HuH-7 (cell line): ENCODE data around the gene SMIM28.

Experiments
- DNase-seq: peaks from one replicate; pipeline ENCODE4 v3.0.0; 2011; ENCODE audit warnings: low spot score

Gene SMIM28

DNA sequence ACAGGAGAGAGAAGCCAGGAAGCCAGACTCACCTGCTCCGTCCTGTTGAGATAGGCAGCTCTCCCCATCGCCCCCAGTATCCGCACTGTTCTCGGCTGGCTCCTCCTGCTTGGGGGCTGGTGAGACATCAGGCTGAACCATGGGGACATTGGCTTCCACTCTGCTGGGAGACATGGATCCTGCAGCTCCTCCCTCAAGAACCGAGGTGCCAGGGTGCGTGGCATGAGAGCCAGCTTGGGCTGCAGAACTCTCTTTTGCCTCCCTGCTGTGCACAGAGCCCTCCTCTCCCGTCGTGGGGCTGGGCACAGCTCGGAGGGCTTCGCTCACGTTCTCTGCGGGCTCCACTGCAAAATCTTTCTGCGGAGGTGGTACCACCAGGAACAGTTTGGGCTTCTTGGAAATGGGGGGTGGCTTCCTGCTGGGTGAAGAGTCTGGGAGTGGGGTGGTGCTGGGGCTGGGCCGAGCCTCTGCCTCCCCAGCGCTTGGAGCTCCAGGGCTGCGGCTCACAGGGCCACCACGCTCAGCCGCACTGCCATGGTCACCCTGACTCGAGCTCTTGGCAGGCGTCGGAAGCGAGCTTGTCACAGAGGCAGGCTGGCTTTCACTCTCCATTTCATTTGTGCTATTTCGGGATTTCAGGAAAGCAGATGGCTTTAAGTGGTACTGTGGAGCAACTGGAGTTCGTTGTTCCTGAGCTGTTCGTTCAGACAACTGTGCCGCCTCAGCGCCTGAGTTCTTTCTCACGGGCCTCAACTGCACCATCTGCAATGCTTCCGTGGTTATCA is 52.8 kb downstream of the SMIM28 start:
- no peak for DNase-seq

DNA sequence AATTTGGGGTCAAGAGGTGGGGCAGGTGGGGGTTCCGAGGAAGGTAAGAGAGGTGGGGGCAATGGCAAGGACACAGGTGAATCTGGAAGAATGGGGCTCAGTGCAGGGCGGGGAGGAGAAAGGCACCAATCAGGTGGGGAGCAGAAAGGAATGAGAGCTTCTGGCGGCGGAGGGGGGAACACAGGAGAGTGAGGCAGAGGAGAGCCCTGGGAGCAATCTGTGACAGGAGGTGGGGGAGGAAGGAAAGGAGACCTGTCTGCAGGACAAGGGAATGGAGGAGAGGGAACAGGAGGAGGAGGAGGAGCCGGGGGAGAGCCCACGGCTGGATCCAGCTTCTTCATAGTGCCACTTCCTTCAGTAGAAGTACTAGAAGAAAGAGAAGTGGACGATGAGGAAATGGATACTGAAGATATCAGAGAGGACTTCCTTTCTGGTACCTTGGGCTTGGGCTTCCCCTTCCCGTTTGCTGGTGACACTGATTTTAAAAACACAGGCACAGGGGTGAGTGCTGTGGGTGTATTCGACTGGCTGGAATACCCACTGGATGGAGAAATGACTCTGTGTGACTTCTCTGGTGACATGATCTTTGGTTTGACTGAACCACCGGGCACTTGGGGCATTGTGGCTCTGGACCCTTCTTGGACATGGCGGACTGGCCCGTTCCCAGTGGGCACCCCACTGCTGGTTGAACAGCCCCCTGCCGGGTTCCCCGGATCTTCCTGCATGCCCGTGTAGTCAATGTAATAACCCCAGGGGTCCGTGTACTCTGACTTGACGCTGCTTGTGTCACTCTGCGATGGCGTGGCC is 53.8 kb downstream of the SMIM28 start:
- DNase-seq = no peak

DNA sequence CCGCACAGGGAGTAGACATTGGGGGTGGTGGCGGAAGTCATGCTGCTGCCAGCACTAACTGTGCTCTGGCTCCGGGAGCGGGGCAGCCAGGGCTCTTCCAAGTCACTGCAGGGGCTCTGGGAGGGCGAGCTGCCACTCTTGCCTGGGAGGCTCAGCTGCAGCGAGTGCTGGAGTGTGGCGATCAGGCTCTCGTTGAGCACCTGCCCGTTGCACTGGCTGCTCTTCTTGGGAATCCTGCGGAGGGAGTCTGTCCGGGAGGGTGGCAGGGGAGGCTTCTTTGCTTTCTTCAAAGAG is 54.3 kb downstream of the SMIM28 start:
- DNase-seq = no peak
